Mesenchymal stem cell (in vitro differentiated cells and primary cell): Measurements from ENCODE around the gene TSN.

Source experiments
- DNase-seq: peaks from one replicate; pipeline ENCODE4 v3.0.0-alpha.2; 2013
- H2AFZ ChIP-seq: one replicate; pipeline ENCODE4 v1.6.1; 2013; ENCODE audit warnings: low read depth, mild to moderate bottlenecking, control low read depth, inconsistent platforms, low read length, moderate library complexity
- H2AK5ac ChIP-seq: 2 replicates; pipeline ENCODE4 v1.6.1; 2013; ENCODE audit warnings: low read length, moderate library complexity, mild to moderate bottlenecking, inconsistent platforms; ENCODE audit not compliant: severe bottlenecking
- H2BK120ac ChIP-seq: one replicate; pipeline ENCODE4 v1.6.1; 2013; ENCODE audit warnings: low read depth, mild to moderate bottlenecking, inconsistent platforms, low read length, moderate library complexity
- H2BK12ac ChIP-seq, 2 experiments: one replicate each; pipeline ENCODE4 v1.6.1; 2013; ENCODE audit warnings: inconsistent platforms in 2 of 2, low read length in 2 of 2, mild to moderate bottlenecking in 2 of 2, moderate library complexity in 2 of 2, control low read depth in 1 of 2
- H2BK15ac ChIP-seq: one replicate; pipeline ENCODE4 v1.6.1; 2013; ENCODE audit warnings: mild to moderate bottlenecking, low read depth, inconsistent platforms; ENCODE audit not compliant: poor library complexity, severe bottlenecking
- H2BK5ac ChIP-seq: 2 replicates; pipeline ENCODE4 v1.6.1; 2013; ENCODE audit warnings: low read depth, mild to moderate bottlenecking, low read length, control low read depth, inconsistent platforms; ENCODE audit not compliant: poor library complexity, severe bottlenecking
- H3K14ac ChIP-seq, 2 experiments: one replicate each; pipeline ENCODE4 v1.6.1; 2013; ENCODE audit warnings: inconsistent platforms in 2 of 2, low read length in 2 of 2, control low read depth in 1 of 2, mild to moderate bottlenecking in 1 of 2, moderate library complexity in 1 of 2
- H3K18ac ChIP-seq, 2 experiments: one replicate each; pipeline ENCODE4 v1.6.1; 2013; ENCODE audit warnings: inconsistent platforms in 2 of 2, low read length in 2 of 2, control low read depth in 1 of 2, low read depth in 1 of 2, mild to moderate bottlenecking in 1 of 2
- H3K23ac ChIP-seq, 2 experiments: one replicate each; pipeline ENCODE4 v1.6.1; 2013; ENCODE audit warnings: inconsistent platforms in 2 of 2, low read length in 2 of 2, mild to moderate bottlenecking in 2 of 2, moderate library complexity in 2 of 2, control low read depth in 1 of 2
- H3K27ac ChIP-seq: 2 replicates; pipeline ENCODE4 v1.5.1; 2013; ENCODE audit warnings: mild to moderate bottlenecking, moderate library complexity, low read length, control low read depth, inconsistent platforms; ENCODE audit not compliant: poor library complexity, severe bottlenecking
- H3K27me3 ChIP-seq, 2 experiments: 2 replicates each; pipeline versions ENCODE4 v1.6.1 to v1.7.0; 2013; ENCODE audit warnings: low read length in 2 of 2, mild to moderate bottlenecking in 2 of 2, moderate library complexity in 2 of 2, control low read depth in 1 of 2, inconsistent platforms in 1 of 2; ENCODE audit not compliant: control insufficient read depth in 1 of 2, insufficient read depth in 1 of 2
- H3K36me3 ChIP-seq, 2 experiments: 2 replicates each; pipeline versions ENCODE4 v1.6.1 to v1.7.0; 2013; ENCODE audit warnings: low read length in 2 of 2, control low read depth in 1 of 2, inconsistent platforms in 1 of 2, low read depth in 1 of 2, mild to moderate bottlenecking in 1 of 2; ENCODE audit not compliant: insufficient read depth in 2 of 2, control insufficient read depth in 1 of 2
- H3K4ac ChIP-seq, 2 experiments: one replicate each; pipeline ENCODE4 v1.6.1; 2013; ENCODE audit warnings: inconsistent platforms in 2 of 2, low read length in 2 of 2, mild to moderate bottlenecking in 2 of 2, moderate library complexity in 2 of 2, control low read depth in 1 of 2, low read depth in 1 of 2
- H3K4me1 ChIP-seq: 2 replicates; pipeline ENCODE4 v1.6.1; 2013; ENCODE audit warnings: low read depth, low read length, control low read depth; ENCODE audit not compliant: control insufficient read depth, insufficient read depth
- H3K4me2 ChIP-seq: 2 replicates; pipeline ENCODE4 v1.6.1; 2013; ENCODE audit warnings: low read length, mild to moderate bottlenecking, inconsistent platforms; ENCODE audit not compliant: poor library complexity, severe bottlenecking
- H3K4me3 ChIP-seq, 2 experiments: 2 replicates each; pipeline versions ENCODE4 v1.5.1 to v1.7.0; 2013; ENCODE audit warnings: low read length in 2 of 2, mild to moderate bottlenecking in 2 of 2, control low read depth in 1 of 2, low read depth in 1 of 2; ENCODE audit not compliant: insufficient read depth in 1 of 2
- H3K79me1 ChIP-seq: replicated peaks from 2 replicates; pipeline ENCODE4 v1.6.1; 2013; ENCODE audit warnings: mild to moderate bottlenecking, control low read depth, low read length, inconsistent platforms; ENCODE audit not compliant: poor library complexity, severe bottlenecking
- H3K9ac ChIP-seq: 2 replicates; pipeline ENCODE4 v1.7.0; 2013; ENCODE audit warnings: mild to moderate bottlenecking, low read length, moderate library complexity
- H3K9me3 ChIP-seq: 2 replicates; pipeline ENCODE4 v1.7.0; 2013; ENCODE audit warnings: mild to moderate bottlenecking, low read length; ENCODE audit not compliant: control insufficient read depth
- H4K8ac ChIP-seq: one replicate; pipeline ENCODE4 v1.6.1; 2013; ENCODE audit warnings: inconsistent platforms, mild to moderate bottlenecking, low read length, moderate library complexity
- H4K91ac ChIP-seq: one replicate; pipeline ENCODE4 v1.6.1; 2013; ENCODE audit warnings: mild to moderate bottlenecking, low read length, inconsistent platforms
- WGBS: methylation state at CpG from one replicate; pipeline ENCODE4 v1.1.7; 2013; ENCODE audit warnings: mixed read lengths; 5-methylcytosine and 5-hydroxymethylcytosine counted together

TSN gene

GRCh38 chr2:121778741-121779487 is 23.5 kb downstream of the TSN start:
- Histone ChIP-seq H4K8ac (no peak overlapping the region), H2BK5ac (no peak overlapping the region), H3K36me3 (no peaks in the 10 kb centered on the region), H3K4me1 (peaks cover 15% of the 10 kb centered on the region), H3K4me3 (no peak overlapping the region), H4K91ac (no peak overlapping the region), H3K4ac (no peak overlapping the region), H3K79me1 (no peaks in the 10 kb centered on the region), H2BK120ac (no peak overlapping the region), H3K18ac (no peak overlapping the region), H3K23ac (no peak overlapping the region), H3K27me3 (peaks cover 12 to 23% of the 10 kb centered on the region in 2 experiments), H3K9ac (no peak overlapping the region), H2AFZ (no peak overlapping the region), H3K9me3 (no peaks in the 10 kb centered on the region), H2BK15ac (no peak overlapping the region), H2AK5ac (peak overlapping the region; percentile 71), H3K4me2 (no peak overlapping the region), H2BK12ac (no peak overlapping the region), H3K27ac (no peak overlapping the region), H3K14ac (no peak overlapping the region)
- 86% methylated on average over 6 of the region's 7 CpGs for WGBS
- no peak for DNase-seq

- Histone ChIP-seq H3K9me3 (no peaks in the 10 kb centered on the region), H3K18ac (no peak overlapping the region), H3K4me2 (no peak overlapping the region), H2BK120ac (no peak overlapping the region), H2AFZ (no peak overlapping the region), H3K23ac (no peak overlapping the region), H3K36me3 (no peaks in the 10 kb centered on the region), H3K27ac (no peak overlapping the region), H4K91ac (no peak overlapping the region), H3K4ac (no peak overlapping the region), H3K27me3 (peaks cover 19% of the 10 kb centered on the region in 2 experiments), H3K79me1 (no peaks in the 10 kb centered on the region), H2BK5ac (no peak overlapping the region), H3K4me1 (peaks cover 4% of the 10 kb centered on the region), H3K9ac (no peak overlapping the region), H4K8ac (no peak overlapping the region), H2BK12ac (no peak overlapping the region), H2BK15ac (no peak overlapping the region), H3K14ac (no peak overlapping the region), H2AK5ac (no peak overlapping the region), H3K4me3 (no peak overlapping the region)
- no peak for DNase-seq
- 83% methylated on average over 2 of the region's 2 CpGs for WGBS
These were observed 27.7 kb downstream of the TSN start for GRCh38 chr2:121783180-121783579.

GRCh38 chr2:121788685-121789084 is 33.2 kb downstream of the TSN start:
- Histone ChIP-seq H4K91ac (no peak overlapping the region), H2BK5ac (no peak overlapping the region), H3K14ac (no peak overlapping the region), H3K23ac (no peak overlapping the region), H3K9me3 (peaks cover 5% of the 10 kb centered on the region), H2BK120ac (no peak overlapping the region), H2AFZ (no peak overlapping the region), H2BK15ac (no peak overlapping the region), H3K27me3 (peaks cover 8 to 13% of the 10 kb centered on the region in 2 experiments), H3K79me1 (no peaks in the 10 kb centered on the region), H3K4me2 (no peak overlapping the region), H2AK5ac (no peak overlapping the region), H3K27ac (no peak overlapping the region), H3K18ac (no peak overlapping the region), H3K36me3 (no peaks in the 10 kb centered on the region), H3K4ac (no peak overlapping the region), H3K9ac (no peak overlapping the region), H4K8ac (no peak overlapping the region), H3K4me3 (no peak overlapping the region), H3K4me1 (peaks cover 3% of the 10 kb centered on the region), H2BK12ac (no peak overlapping the region)
- 100% methylated on average over 1 of the region's 1 CpG for WGBS
- DNase-seq: no peak

DNA sequence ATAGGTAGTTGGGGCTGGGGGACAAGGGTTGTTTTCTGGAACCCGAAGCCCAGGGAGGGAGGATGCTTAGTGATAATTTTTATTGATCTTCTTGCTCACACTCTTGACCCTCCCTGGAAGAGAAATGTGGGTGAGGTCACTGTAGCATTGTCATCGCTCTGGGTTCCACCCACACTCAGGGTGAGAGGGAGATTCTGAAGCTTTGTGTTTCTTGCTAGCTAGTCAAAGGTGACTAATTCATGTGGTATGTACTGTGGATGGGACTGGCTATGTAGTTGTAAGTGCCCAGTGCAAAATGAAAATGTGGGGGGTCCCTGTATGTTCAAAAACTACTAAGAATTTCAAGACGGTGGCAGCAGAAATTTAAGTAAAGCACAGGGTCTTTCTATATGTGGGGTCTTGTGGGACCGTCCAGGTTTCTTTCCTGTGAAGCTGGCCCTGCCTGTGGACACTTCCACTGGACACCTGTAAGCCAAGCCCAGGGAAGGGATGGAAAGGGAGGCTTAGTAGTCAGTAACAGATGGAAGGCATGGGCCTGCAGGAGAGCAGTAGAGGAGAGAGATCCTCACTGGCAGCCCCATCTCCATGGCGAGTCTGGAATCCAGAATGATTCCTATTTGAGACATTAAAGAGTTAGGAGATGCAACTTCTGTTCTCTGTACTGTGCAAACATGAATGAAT is 35.0 kb downstream of the TSN start:
- peaks cover 5% of the 10 kb centered on the region for H3K9me3 ChIP-seq
- no peak overlapping the region for H2AK5ac ChIP-seq
- H4K91ac ChIP-seq: no peak overlapping the region
- no peak overlapping the region for H3K23ac ChIP-seq
- H3K18ac ChIP-seq: no peak overlapping the region
- no peak overlapping the region for H2BK15ac ChIP-seq
- H4K8ac ChIP-seq: no peak overlapping the region
- no peaks in the 10 kb centered on the region for H3K79me1 ChIP-seq
- no peak overlapping the region for H3K9ac ChIP-seq
- no peak overlapping the region for H2BK12ac ChIP-seq
- no peak overlapping the region for H3K27ac ChIP-seq
- no peak overlapping the region for H3K14ac ChIP-seq
- no peak overlapping the region for H3K4me3 ChIP-seq
- no peak overlapping the region for H3K4ac ChIP-seq
- no peak overlapping the region for H2BK5ac ChIP-seq
- 70% methylated on average over 5 of the region's 5 CpGs for WGBS
- H3K27me3 ChIP-seq: peaks cover 12 to 21% of the 10 kb centered on the region in 2 experiments
- H3K36me3 ChIP-seq: no peaks in the 10 kb centered on the region
- peaks cover 3% of the 10 kb centered on the region for H3K4me1 ChIP-seq
- H3K4me2 ChIP-seq: no peak overlapping the region
- peak; percentile 47 for DNase-seq
- no peak overlapping the region for H2AFZ ChIP-seq
- H2BK120ac ChIP-seq: no peak overlapping the region
